Brain pericyte (primary cell): Measurements from ENCODE around the gene CHCHD10.
A peak's percentile ranks its signal among the peaks of the same experiment; 100 is the strongest.
"Not testable (repeated sequence)": the region's sequence is repeated elsewhere in the genome, so short reads cannot be mapped to it uniquely, and the experiment has no call there.

Source experiments
- DNase-seq: peaks from one replicate; pipeline ENCODE4 v3.0.0-alpha.2; 2012; ENCODE audit warnings: low read depth, low spot score

CHCHD10 gene

GRCh38 chr22:23750367-23750713 is 17.4 kb downstream of the CHCHD10 start:
- no peak for DNase-seq

- no peak for DNase-seq
Measured at GRCh38 chr22:23749841-23750301, 17.9 kb downstream of the CHCHD10 start.

GRCh38 chr22:23745791-23746190 is 22.0 kb downstream of the CHCHD10 start:
- no peak for DNase-seq

GRCh38 chr22:23744485-23744884 is 23.3 kb downstream of the CHCHD10 start:
- no peak for DNase-seq

- no peak for DNase-seq
Measured at GRCh38 chr22:23744001-23744400, 23.8 kb downstream of the CHCHD10 start.

GRCh38 chr22:23743303-23743705 is 24.5 kb downstream of the CHCHD10 start:
- no peak for DNase-seq

GRCh38 chr22:23742505-23743264 is 25.1 kb downstream of the CHCHD10 start:
- DNase-seq = no peak

GRCh38 chr22:23737696-23738095 is 30.1 kb downstream of the CHCHD10 start:
- no peak for DNase-seq

- not testable (repeated sequence) for DNase-seq
Measured at GRCh38 chr22:23728108-23728507, 39.7 kb downstream of the CHCHD10 start.

GRCh38 chr22:23722724-23723123 is 45.0 kb downstream of the CHCHD10 start:
- no peak for DNase-seq

- DNase-seq = no peak
Measured at GRCh38 chr22:23722160-23722559, 45.6 kb downstream of the CHCHD10 start.

GRCh38 chr22:23720855-23721254 is 46.9 kb downstream of the CHCHD10 start:
- DNase-seq = no peak

- DNase-seq = no peak
Measured at GRCh38 chr22:23718371-23719165, 49.2 kb downstream of the CHCHD10 start.

GRCh38 chr22:23716811-23717801 is 50.7 kb downstream of the CHCHD10 start:
- peak; percentile 63 for DNase-seq
